Breast epithelium (tissue), 3 donors: Measurements from ENCODE around the gene FKBP14.

Source experiments
- CTCF ChIP-seq, 3 donors: fragments of 450-650 bp; IDR thresholded peaks; one replicate each; pipeline ENCODE4 v1.5.1; 2016 to 2017; ENCODE audit warnings: antibody characterized with exemption in 3 of 3, mild to moderate bottlenecking in 3 of 3, moderate library complexity in 3 of 3
- POLR2A ChIP-seq: fragments of 450-650 bp; IDR thresholded peaks from one replicate; pipeline ENCODE4 v1.6.1; 2016; ENCODE audit warnings: antibody characterized with exemption, mild to moderate bottlenecking, moderate library complexity
- POLR2AphosphoS5 ChIP-seq, 3 donors: sonication (generic); formaldehyde crosslinking; IDR thresholded peaks; one replicate each; pipeline ENCODE4 v1.6.1; 2017; ENCODE audit warnings: antibody characterized with exemption in 3 of 3

- TF ChIP-seq CTCF (IDR thresholded peaks at IDR 0.05) (no peak), POLR2AphosphoS5 (IDR thresholded peaks at IDR 0.05) (no peak), POLR2A (no peak)
These were observed 56.8 kb downstream of the FKBP14 start for GRCh38 chr7:29969738-29970137.
